Heart right ventricle (tissue), 16 donors: ENCODE measurements around the gene GSTO1. TPM values are rescaled to one million over a fixed set of nuclear protein-coding genes. Genes with fewer than 3 reads are reported as not detected.

Experiments used
- ATAC-seq, 8 donors: fragments of 200-7000 bp; cut with Tn5 transposase; one replicate each; pipeline ENCODE4 v1.9.1; 2020; ENCODE audit warnings: mild to moderate bottlenecking in 8 of 8, moderate library complexity in 8 of 8, moderate number of reproducible peaks in 1 of 8
- DNase-seq, 2 donors: peaks; one replicate each; pipeline ENCODE4 v3.0.0-alpha.2; 2020
- H3K27ac ChIP-seq, 10 donors: fragments of 200-600 bp; sonication (generic) in 2 of 10; one replicate each; pipeline versions ENCODE4 v1.5.0 to v1.8.0; 2020 to 2022; ENCODE audit warnings: mild to moderate bottlenecking in 3 of 10
- H3K27me3 ChIP-seq, 7 donors: fragments of 200-600 bp; one replicate each; pipeline ENCODE4 v1.8.0; 2021 to 2022; ENCODE audit warnings: mild to moderate bottlenecking in 2 of 7
- H3K36me3 ChIP-seq, 9 donors: fragments of 200-600 bp; sonication (generic) in 1 of 9; one replicate each; pipeline versions ENCODE4 v1.5.0 to v1.8.0; 2020 to 2022; ENCODE audit warnings: mild to moderate bottlenecking in 2 of 9
- H3K4me1 ChIP-seq, 9 donors: fragments of 200-600 bp; sonication (generic) in 1 of 9; one replicate each; pipeline versions ENCODE4 v1.5.0 to v1.8.0; 2020 to 2022; ENCODE audit warnings: mild to moderate bottlenecking in 4 of 9
- H3K4me3 ChIP-seq, 10 donors: fragments of 200-600 bp; sonication (generic) in 2 of 10; one replicate each; pipeline versions ENCODE4 v1.5.0 to v1.8.0; 2020 to 2022; ENCODE audit warnings: mild to moderate bottlenecking in 7 of 10, moderate library complexity in 2 of 10
- H3K9me3 ChIP-seq, 11 donors: fragments of 200-600 bp in 10 of 11; sonication (generic) in 2 of 11; one replicate each; pipeline versions ENCODE4 v1.5.0 to v1.8.0; 2013 to 2022; ENCODE audit warnings: mild to moderate bottlenecking in 2 of 11, control low read depth in 1 of 11, moderate library complexity in 1 of 11
- WGBS, 2 donors: extraction: QIAGEN DNeasy Blood & Tissue Kit; methylation state at CpG; one replicate each; pipeline ENCODE4 v1.1.7; 2013; ENCODE audit warnings: inconsistent platforms in 1 of 2; 5-methylcytosine and 5-hydroxymethylcytosine counted together
- intact Hi-C, 10 donors: fragments of 100-400 bp; cut with DNase I; formaldehyde crosslinking; loops; one replicate each; pipeline versions ENCODE4 v1.11.1 to v1.14.2; 2022
- polyA plus RNA-seq, 2 donors: library from polyadenylated mRNA; stranded (reverse); fragments of 200-250 nt; gene quantifications; one replicate each; pipeline ENCODE4 v1.2.3, GENCODE V29; 2013
- total RNA-seq, 10 donors: library from RNA; stranded (reverse); fragmentation: NEBNext Ultra II Directional in 3 of 10; extraction: Animal tissue kit (Norgen Biotek cat#: 25700) in 3 of 10; gene quantifications; one replicate each; pipeline versions ENCODE4 v1.2.1 to v1.2.4, GENCODE V29; 2021 to 2023
- TF ChIP-seq, protein P1 (sequence below), 9 donors: fragments of 200-600 bp; sonication (generic) in 2 of 9; IDR thresholded peaks; one replicate each; pipeline versions ENCODE4 v1.5.0 to v1.8.0; 2021 to 2022; ENCODE audit warnings: antibody characterized with exemption in 9 of 9, mild to moderate bottlenecking in 5 of 9, moderate library complexity in 1 of 9
- donor health status: Arrhythmogenic right ventricular cardiomyopathy.
- donor health status: ischemic (EF 13 %, LVEDD 7.1; RV severe dilation, severe dysfunction).
- donor health status: healthy with polysubstance abuse.
- donor health status: DM: no; HTN: yes; CAD: no.
- donor health status: DM: no; HTN: no; CAD: no.
- donor health status: ischemic (EF 25% LVEDD 6.9; RV normal size, moderate dysfunction).
- donor health status: ischemic (EF 25% LVEDD 5.7; RV mildly dilated, moderate dysfunction).
- donor health status: healthy.
- donor health status: DM: yes; HTN: yes; CAD: no.
- donor health status: Ischemic cardiomyopathy.
- donor health status: ischemic (EF 35%, LVEDD 5.7; RV mildly dilated, moderate dysfunction).
- donor health status: nonischemic (EF 11% LVEDD 7.7; RV severe dilation, severe dysfunction).
- donor health status: DM: yes; HTN: yes; CAD: no.
- donor health status: PGD.
- donor health status: ischemic (EF 29% LVEDD 5.4; RV normal size, mild dysfunction).
- donor health status: nonischemic (EF 23%, LVEDD 6.1; RV moderate dilation, normal function).

The GSTO1 gene
- total and polyA plus RNA-seq, 12 donors: 161 to 570 (median 226) TPM

- intact Hi-C loops: no loop called here
- Histone ChIP-seq H3K9me3 (no peaks in the 10 kb centered on the region), H3K27me3 (no peaks in the 10 kb centered on the region), H3K4me3 (no peak overlapping the region), H3K27ac (peak overlapping the region; percentile 76 to 95 (median 86)), H3K4me1 (peaks cover 24 to 97% (median 72%) of the 10 kb centered on the region in 9 donors), H3K36me3 (peaks cover 9 to 75% (median 26%) of the 10 kb centered on the region in 9 donors)
- ATAC-seq: no peak
- TF ChIP-seq, protein P1, sequence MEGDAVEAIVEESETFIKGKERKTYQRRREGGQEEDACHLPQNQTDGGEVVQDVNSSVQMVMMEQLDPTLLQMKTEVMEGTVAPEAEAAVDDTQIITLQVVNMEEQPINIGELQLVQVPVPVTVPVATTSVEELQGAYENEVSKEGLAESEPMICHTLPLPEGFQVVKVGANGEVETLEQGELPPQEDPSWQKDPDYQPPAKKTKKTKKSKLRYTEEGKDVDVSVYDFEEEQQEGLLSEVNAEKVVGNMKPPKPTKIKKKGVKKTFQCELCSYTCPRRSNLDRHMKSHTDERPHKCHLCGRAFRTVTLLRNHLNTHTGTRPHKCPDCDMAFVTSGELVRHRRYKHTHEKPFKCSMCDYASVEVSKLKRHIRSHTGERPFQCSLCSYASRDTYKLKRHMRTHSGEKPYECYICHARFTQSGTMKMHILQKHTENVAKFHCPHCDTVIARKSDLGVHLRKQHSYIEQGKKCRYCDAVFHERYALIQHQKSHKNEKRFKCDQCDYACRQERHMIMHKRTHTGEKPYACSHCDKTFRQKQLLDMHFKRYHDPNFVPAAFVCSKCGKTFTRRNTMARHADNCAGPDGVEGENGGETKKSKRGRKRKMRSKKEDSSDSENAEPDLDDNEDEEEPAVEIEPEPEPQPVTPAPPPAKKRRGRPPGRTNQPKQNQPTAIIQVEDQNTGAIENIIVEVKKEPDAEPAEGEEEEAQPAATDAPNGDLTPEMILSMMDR (IDR thresholded peaks at IDR 0.05): no peak
- 83 to 84% methylated on average over 5 of the region's 5 CpGs for WGBS, 2 donors
- DNase-seq: no peak
Measured at GRCh38 chr10:104311184-104311720, 56.6 kb downstream of the GSTO1 start.

GRCh38 chr10:104314591-104315485, 60.1 kb downstream of the GSTO1 start:
- Histone ChIP-seq H3K4me1 (peaks cover 48 to 97% (median 83%) of the 10 kb centered on the region in 9 donors), H3K9me3 (no peaks in the 10 kb centered on the region), H3K4me3 (no peak overlapping the region), H3K27ac (peak overlapping the region in 3 of 10 donors; percentile 0 to 41 (median 15)), H3K27me3 (no peaks in the 10 kb centered on the region), H3K36me3 (peaks cover 9 to 85% (median 26%) of the 10 kb centered on the region in 9 donors)
- 83 to 85% methylated on average over 43 of the region's 43 CpGs for WGBS, 2 donors
- intact Hi-C loops: no loop called here
- ATAC-seq: no peak
- DNase-seq: no peak
- TF ChIP-seq, protein P1 (IDR thresholded peaks at IDR 0.05): no peak

DNA sequence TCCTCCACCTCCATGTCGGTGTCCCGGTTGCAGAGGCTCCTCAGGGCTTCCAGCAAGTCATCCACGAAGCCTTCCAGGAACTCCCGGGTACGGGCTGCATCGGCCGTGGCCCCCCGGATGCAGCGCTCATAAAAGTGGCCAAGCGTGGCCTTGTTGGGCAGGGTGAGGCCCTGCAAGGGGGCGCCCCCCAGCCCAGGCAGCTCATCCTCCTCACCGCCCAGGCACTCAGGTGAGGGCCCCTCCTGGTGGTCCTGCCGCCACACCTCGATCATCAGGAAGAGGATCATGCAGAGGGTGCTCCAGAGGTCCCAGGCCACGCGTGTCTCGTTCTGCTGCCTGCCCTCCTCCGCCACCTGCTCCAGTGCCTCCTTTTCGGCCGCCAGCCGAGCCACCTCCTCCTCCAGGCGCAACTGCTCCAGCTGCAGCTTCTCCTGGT, 60.8 kb downstream of the GSTO1 start:
- WGBS, 2 donors: 96% methylated on average over 22 of the region's 22 CpGs

More for the DNA sequence above, 60.8 kb downstream of the GSTO1 start:
- no peaks in the 10 kb centered on the region for H3K9me3 ChIP-seq
- TF ChIP-seq, protein P1 (IDR thresholded peaks at IDR 0.05): no peak
- intact Hi-C loops: no loop called here
- no peak overlapping the region for H3K4me3 ChIP-seq
- peaks cover 9 to 78% (median 26%) of the 10 kb centered on the region in 9 donors for H3K36me3 ChIP-seq
- peak overlapping the region in 1 of 10 donors; percentile 56 for H3K27ac ChIP-seq
- ATAC-seq (no peak), DNase-seq (no peak)
- no peaks in the 10 kb centered on the region for H3K27me3 ChIP-seq
- H3K4me1 ChIP-seq: peaks cover 53 to 97% (median 83%) of the 10 kb centered on the region in 9 donors
